Glomerular endothelial cell (primary cell): ENCODE results near the gene VARS1. TPM values are rescaled to one million over a fixed set of nuclear protein-coding genes. Genes with fewer than 3 reads are reported as not detected.

Experiments used
- DNase-seq: peaks from one replicate; pipeline ENCODE4 v3.0.0-alpha.2; 2011; ENCODE audit warnings: low read depth, low spot score; ENCODE audit errors: extremely low read depth
- total RNA-seq: library from RNA; depleted of rRNA; stranded (reverse); fragments of >200 nt; gene quantifications from 2 replicates; pipeline ENCODE4 v1.2.3, GENCODE V29; 2015

The VARS1 gene
- total RNA-seq, 1 donor from 2014 or later: 105 TPM

- DNase-seq: no peak
Measured at GRCh38 chr6:31775633-31776484, 19.7 kb downstream of the VARS1 start.

GRCh38 chr6:31775184-31775583 lies 20.4 kb downstream of the VARS1 start:
- DNase-seq: no peak

GRCh38 chr6:31771992-31772358 lies 23.6 kb downstream of the VARS1 start:
- DNase-seq: no peak

- DNase-seq: no peak
Measured at GRCh38 chr6:31770860-31771259, 24.7 kb downstream of the VARS1 start.

GRCh38 chr6:31769684-31770371 lies 25.7 kb downstream of the VARS1 start:
- DNase-seq: no peak

- no peak for DNase-seq
Measured at GRCh38 chr6:31768363-31769257, 26.9 kb downstream of the VARS1 start.

- no peak for DNase-seq
Measured at GRCh38 chr6:31767096-31767645, 28.4 kb downstream of the VARS1 start.

GRCh38 chr6:31765910-31766794 lies 29.4 kb downstream of the VARS1 start:
- no peak for DNase-seq

- no peak for DNase-seq
Measured at GRCh38 chr6:31765559-31765909, 30.0 kb downstream of the VARS1 start.

- no peak for DNase-seq
Measured at GRCh38 chr6:31764198-31764597, 31.4 kb downstream of the VARS1 start.

GRCh38 chr6:31763619-31763940 lies 32.0 kb downstream of the VARS1 start:
- DNase-seq: no peak

- no peak for DNase-seq
Measured at GRCh38 chr6:31762878-31763618, 32.5 kb downstream of the VARS1 start.

- no peak for DNase-seq
Measured at GRCh38 chr6:31762356-31762755, 33.2 kb downstream of the VARS1 start, which contains the start of gene SAPCD1. TSS of gene SAPCD1 (plus strand) at chr6:31762656. CDS start at chr6:31763055, 399 bp downstream.

GRCh38 chr6:31761343-31761742 lies 34.2 kb downstream of the VARS1 start:
- no peak for DNase-seq

- DNase-seq: no peak
Measured at GRCh38 chr6:31760790-31761189, 34.8 kb downstream of the VARS1 start.

GRCh38 chr6:31758281-31758680 lies 37.3 kb downstream of the VARS1 start:
- no peak for DNase-seq

GRCh38 chr6:31752739-31753319 lies 42.7 kb downstream of the VARS1 start:
- no peak for DNase-seq

GRCh38 chr6:31750411-31751022 lies 45.0 kb downstream of the VARS1 start:
- DNase-seq: no peak
